Fibroblast of mammary gland (primary cell): ENCODE data around the gene CSNK2A1.
"Not testable (repeated sequence)": the region's sequence is repeated elsewhere in the genome, so short reads cannot be mapped to it uniquely, and the experiment has no call there.

Experiments used
- DNase-seq: peaks from one replicate; pipeline ENCODE4 v3.0.0-alpha.2; 2010; ENCODE audit warnings: low read depth
- H3K4me3 ChIP-seq: 2 replicates; pipeline ENCODE4 v1.5.1; 2011; ENCODE audit warnings: low read depth, mild to moderate bottlenecking, low read length, moderate library complexity; ENCODE audit not compliant: control insufficient read depth
- CTCF ChIP-seq: conservative IDR thresholded peaks from 2 replicates; pipeline ENCODE4 v1.5.1; 2011; ENCODE audit warnings: low read depth, low read length, inconsistent platforms; ENCODE audit not compliant: control insufficient read depth, insufficient read depth

CSNK2A1 gene

GRCh38 chr20:480044-480443, 63.5 kb downstream of the CSNK2A1 start:
- no peak for DNase-seq
- H3K4me3 ChIP-seq: no peak overlapping the region
- TF ChIP-seq CTCF: no peak

GRCh38 chr20:479487-479886, 64.1 kb downstream of the CSNK2A1 start:
- TF ChIP-seq CTCF: no peak
- H3K4me3 ChIP-seq: no peak overlapping the region
- DNase-seq: peak; percentile 27

DNA sequence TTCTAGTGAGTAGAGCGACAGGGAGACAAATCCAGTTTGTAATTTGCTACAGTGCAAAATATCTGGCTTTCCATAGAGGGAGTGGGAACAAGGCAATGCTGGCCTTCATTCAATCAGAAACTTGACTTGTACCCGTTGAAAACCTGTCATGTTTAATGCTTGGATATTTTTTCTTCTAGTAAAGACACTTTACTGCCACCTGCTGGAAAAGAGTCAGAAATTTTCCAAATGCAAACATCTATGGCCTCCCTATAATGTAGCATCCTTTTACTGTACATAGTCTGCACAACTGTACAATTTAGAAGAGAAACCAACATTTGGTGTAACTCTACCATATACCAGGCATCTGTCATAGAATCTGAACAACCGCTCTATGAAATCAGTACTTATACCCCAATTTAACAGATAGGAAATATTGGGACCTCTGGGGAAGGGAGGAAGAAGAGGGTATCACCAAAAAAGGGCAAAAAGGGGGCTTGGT, 64.6 kb downstream of the CSNK2A1 start:
- peak; percentile 66 for TF ChIP-seq CTCF
- no peak overlapping the region for H3K4me3 ChIP-seq
- DNase-seq: peak; percentile 74

DNA sequence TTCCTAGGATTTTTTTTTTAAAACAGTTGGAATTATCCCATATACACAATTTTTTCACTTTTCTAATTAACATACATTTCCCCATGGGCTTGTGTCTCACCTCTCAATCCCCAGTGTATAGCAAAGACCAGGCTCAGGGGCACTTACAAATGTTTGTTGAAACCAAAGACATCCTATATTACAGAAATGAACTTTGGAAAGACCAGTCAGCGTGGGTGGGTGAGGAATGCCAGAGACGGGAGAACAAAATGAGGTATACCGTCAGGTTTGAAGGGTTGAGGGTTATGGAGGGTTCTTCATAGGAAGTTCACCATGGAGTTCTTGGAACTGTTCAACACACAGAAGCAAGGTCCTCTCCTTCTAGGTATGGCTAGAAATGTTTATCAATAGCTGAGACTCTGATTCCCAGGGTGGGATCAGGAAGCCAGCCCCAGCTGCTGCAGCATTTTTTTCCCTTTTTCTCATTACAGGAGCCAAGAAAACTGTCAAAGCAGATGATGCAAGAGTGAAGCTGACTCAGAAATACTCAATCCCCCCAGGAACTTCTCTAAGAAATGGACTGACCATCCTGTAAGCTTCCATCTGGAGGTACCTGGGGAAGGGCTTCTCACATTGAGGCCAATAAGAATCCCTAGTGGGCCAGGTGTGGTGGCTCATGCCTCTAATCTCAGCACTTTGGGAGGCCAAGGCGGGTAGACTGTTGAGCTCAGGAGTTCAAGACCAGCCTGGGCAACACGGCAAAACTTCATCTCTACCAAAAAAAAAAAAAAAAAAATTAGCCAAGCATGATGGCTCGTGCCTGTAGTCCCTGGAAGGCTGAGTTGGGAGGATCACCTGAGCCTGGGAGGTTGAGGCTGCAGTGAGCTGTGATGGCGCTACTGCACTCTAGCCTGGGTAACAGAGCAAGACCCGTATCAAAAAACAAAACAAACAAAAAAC, 65.3 kb downstream of the CSNK2A1 start:
- peak; percentile 87 for DNase-seq
- no peak for TF ChIP-seq CTCF
- no peak overlapping the region for H3K4me3 ChIP-seq

- not testable (repeated sequence) for H3K4me3 ChIP-seq, DNase-seq
These were observed 66.9 kb downstream of the CSNK2A1 start for GRCh38 chr20:476561-477249.

DNA sequence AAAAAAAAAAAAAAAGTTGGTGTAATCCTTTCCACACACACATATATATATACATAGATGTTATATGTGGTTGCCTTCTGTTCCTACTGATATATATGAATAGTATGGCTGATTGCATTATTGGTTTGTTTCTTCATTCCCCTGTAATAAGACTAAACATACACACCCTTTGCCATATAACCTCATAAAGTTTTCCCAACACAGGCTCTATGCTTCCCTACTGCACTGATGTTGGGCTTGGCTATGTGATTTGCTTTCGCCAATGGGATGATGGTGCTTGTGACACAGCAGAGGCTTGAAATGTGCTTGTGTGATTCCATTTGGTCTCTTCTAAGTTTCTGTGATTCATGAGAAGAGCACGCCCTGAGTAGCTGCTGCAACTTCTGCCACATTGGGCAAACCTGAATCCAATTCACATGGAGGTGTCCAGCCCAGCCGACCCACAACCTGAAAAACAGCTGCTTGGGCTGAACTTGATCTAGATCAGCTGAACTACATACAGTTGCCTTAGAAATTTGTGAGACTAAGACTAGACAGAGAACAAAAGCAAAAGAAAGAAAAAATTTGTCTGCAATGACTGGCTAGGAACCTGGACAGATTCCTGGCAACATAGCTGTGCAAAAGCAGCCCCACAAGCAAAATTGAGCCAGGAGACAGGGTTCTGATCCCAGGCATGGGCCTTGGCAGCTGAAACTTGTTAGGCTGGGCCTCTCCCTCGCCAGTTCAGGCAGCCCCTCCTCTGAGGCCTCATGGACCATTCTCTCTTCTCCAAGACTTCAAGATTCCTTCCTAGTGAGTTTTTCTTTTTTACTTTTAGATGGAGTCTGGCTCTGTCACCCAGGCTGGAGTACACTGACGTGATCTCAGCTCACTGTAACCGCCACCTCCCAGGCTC, 67.9 kb downstream of the CSNK2A1 start:
- DNase-seq: no peak
- no peak overlapping the region for H3K4me3 ChIP-seq
- TF ChIP-seq CTCF: no peak
